ENCODE results near the gene SRSF4.
"Not testable (repeated sequence)": the region's sequence is repeated elsewhere in the genome, so short reads cannot be mapped to it uniquely, and the experiment has no call there.

The SRSF4 gene

GRCh38 chr1:29162476-29163138 lies 19.1 kb downstream of the SRSF4 start:
- DNase-seq (ENCODE audit: low read depth), result no peak

DNA sequence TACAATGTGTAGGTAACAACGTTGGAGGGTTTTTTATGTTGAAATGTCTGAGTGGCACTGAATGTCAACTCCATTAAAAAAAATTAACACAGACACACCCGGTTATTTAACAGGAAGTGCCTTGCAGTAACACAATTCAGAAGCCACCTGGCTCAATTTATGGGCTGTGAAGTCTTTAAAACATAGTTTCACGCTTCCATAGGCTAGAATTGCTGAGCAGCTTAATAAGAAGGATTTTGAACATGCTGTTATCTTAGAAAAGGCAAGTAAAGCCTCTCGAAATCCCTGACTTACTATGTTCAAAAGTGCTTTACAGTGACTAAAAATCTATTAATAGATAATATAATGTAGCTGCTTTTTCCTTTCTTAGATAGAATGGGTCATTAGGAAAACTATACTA lies 19.7 kb downstream of the SRSF4 start:
- no peak for DNase-seq (ENCODE audit: low read depth)

- no peak for DNase-seq (ENCODE audit: low read depth)
Observed at GRCh38 chr1:29159773-29160172, 21.9 kb downstream of the SRSF4 start.

GRCh38 chr1:29157269-29157601 lies 24.5 kb downstream of the SRSF4 start:
- no peak for DNase-seq (ENCODE audit: low read depth)

- DNase-seq (ENCODE audit: low read depth), result peak; percentile 79
Observed at GRCh38 chr1:29156543-29157268, 25.0 kb downstream of the SRSF4 start.

DNA sequence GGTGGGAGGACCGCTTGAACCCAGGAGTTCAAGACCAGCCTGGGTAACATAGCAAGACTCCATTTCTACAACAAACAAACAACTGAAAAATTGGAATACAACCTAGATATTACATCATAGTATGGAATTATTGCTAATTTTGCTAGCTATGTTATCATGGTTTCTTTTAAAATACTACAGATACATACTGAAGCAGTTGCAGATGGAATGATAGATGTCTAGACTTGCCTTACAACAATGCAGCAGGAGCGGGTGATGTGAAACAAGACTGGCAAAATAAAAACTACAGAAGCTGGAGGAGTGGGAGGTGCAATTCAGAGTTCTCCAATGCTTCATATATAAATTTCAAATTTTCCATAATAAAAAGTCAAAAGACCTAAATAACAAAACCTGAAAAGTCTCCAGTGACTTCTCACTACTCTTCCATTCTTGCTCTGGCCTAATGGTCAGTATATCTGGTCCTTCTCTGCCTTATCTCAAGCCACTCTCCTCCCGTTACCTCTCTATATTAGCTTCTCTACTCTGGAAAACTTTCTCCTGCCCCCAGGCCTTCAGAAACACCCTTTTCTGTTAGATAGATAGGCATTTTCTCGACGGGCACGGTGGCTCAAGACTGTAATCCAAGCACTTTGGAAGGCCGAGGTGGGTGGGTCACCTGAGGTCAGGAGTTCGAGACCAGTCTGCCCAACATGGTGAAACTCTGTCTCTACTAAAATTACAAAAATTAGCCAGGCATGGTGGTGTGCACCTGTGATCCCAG lies 29.5 kb downstream of the SRSF4 start:
- DNase-seq (ENCODE audit: low read depth), result no peak

DNA sequence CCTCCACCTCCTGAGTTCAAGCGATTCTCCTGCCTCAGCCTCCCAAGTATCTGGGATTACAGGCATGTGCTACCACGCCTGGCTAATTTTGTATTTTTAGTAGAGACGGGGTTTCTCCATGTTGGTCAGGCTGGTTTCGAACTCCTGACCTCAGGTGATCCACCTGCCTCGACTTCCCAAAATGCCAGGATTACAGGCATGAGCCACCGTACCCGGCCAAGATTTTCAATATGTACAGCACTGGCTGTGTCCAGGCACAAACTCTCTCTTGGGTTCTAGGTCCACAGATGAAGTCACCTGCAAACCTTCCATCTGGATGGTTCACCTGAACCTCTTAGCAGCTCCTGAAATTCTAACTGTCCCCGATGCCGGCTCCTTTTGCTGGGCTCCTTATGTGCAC lies 31.4 kb downstream of the SRSF4 start:
- DNase-seq (ENCODE audit: low read depth), result not testable (repeated sequence)

- DNase-seq (ENCODE audit: low read depth), result no peak
Observed at GRCh38 chr1:29148656-29149491, 32.8 kb downstream of the SRSF4 start.

GRCh38 chr1:29145739-29146437 lies 35.8 kb downstream of the SRSF4 start:
- peak; percentile 93 for DNase-seq (ENCODE audit: low read depth)

DNA sequence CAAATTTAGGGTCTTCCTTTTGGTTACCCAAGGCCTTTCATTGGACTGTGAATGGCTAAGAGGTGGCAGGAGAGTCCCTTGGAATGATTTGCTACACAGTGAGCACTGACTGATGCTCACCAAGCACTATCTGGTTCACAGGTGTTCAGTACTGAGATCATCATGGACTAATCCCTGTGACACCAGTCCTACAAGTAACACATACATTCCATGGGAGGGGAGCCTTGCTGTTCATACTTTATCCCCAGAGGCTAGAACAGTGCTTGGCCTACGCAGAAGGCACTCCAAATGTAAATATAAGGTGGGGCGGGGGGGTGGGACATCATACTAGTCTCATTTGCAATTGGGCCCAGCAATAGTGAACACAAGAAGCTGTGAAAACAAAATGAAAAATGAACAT lies 37.5 kb downstream of the SRSF4 start:
- no peak for DNase-seq (ENCODE audit: low read depth)

DNA sequence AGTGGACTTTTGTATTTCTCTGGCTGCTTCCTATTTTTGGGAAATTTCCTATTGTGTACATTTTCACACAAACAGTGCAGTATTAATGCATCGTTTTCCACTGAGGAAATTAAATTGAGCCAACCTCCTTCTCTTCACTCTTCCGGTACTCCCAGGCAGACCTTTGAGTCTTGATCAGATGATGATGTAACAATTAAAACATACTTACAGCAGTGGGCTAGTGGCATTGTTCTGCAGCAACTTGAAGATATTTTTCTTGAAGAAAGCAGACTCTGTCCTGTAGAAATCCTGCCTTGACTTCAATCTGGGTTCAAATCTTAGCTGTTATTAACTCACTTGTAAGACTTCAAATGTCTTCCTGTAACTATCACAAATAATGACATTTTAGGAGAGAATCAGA lies 39.0 kb downstream of the SRSF4 start:
- no peak for DNase-seq (ENCODE audit: low read depth)

DNA sequence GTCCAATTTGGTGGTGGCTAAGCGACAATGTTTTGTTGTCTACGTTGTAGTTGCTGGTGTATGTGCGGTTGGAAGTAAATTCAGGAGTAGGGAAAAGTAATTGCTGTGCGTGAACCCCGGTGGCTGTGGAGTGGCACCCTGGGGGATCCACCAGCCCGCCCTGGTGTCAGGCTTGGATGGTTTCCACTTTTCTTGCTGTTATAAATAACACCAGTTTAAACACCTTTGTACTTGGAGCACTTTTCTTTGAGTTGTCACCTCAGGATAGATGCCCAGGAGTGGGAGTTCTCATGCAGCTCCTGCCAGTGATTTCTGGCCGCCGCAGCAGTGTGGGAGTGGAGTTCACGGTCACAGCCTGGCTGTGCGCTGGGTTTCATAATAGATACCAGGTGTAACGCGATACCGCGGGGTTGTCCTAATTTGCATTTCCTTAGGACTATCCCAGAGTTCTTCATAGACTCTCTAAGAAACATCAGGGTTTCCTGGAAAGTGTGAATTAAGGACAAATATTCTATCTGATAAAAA lies 45.2 kb downstream of the SRSF4 start:
- peak; percentile 59 for DNase-seq (ENCODE audit: low read depth)

- DNase-seq (ENCODE audit: low read depth), result no peak
Observed at GRCh38 chr1:29134695-29135028, 47.0 kb downstream of the SRSF4 start.

DNA sequence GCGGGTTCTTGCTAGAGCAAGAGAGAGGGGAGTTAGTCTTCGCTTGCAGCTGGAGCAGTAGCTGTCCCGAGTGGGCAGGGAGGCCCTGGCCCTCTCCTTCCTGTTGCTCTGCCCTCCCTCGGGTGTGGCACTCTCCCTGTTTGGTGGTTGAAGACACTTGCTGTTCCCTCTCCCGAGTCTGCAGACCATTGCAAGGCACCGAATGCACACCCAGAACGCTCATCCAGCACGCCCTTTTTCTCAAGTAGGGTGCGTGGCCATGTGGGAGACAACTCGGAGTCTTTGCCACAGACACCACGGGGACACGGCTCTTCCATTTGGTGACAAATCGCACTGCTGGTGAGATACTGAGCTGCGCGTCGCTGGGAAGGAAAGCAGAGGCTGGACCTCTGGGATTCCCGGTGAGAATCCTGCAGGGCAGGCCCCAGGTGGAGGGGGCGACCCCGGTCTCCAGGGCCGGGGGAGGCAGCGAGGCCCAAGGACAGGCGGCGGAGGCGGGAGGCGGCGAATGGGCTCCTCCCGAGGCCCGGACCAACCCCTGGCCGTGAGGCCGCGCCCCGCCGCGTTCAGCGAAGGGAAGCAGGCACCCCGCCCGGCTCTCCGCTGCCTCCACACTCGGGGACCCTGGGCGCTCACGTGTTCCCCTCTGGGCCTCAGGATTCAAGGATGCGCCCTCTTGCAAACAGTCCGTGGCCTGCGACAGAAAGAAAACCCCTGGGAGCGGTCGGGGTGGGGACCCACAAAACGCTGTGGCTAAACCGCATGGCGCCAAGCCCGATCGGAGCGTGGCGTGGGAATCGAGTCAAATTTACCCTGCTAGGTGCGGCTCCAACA lies 47.6 kb downstream of the SRSF4 start:
- DNase-seq (ENCODE audit: low read depth), result no peak

DNA sequence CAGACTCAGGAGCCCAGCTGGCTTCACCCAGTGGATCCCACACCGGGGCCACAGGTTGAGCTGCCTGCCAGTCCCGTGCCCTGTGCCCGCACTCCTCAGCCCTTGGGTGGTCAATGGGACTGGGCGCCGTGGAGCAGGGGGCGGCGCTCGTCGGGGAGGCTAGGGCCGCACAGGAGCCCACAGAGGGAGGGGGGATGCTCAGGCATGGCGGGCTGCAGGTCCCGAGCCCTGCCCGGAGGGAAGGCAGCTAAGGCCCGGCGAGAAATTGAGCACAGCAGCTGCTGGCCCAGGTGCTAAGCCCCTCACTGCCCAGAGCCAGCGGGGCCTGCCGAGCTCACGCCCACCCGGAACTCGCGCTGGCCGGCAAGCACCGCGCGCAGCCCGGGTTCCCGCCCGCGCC lies 50.6 kb downstream of the SRSF4 start:
- DNase-seq (ENCODE audit: low read depth), result not testable (repeated sequence)

DNA sequence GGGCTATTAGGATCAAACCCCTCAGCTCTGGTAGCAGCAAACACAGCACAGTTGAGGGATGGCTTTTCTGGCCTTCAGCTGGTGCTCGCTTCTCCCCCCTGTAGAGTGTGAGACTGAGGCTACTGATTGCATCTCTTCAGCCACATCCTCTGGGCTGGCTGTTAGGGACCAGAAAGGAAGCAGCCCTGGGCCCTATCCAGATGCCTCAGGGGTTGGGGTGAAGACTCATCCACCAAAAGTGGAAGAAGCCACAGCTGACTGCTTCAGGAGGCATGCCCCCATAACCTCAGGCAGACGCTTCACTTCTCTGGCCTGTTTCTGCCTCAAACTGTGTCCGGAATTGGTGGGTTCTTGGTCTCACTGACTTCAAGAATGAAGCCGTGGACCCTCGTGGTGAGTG lies 51.8 kb downstream of the SRSF4 start:
- no peak for DNase-seq (ENCODE audit: low read depth)

DNA sequence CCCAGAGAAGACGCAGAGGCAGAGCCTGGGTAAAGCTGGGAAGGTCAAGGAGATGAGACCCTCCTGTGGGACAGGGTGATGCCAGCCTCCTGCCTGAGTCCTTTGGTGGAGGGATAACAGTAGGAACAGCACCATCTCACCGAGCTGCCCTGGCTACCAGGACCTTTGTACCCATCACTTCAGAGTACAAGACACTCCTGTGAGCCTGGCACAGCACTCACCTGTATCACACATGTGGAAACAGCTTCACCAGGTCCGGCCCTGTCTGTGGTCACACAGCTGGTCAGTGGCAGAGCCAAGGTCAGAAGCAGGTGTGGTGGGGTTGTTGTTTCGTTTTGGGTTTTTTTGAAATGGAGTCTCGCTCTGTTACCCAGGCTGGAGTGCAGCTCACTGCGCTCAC lies 53.0 kb downstream of the SRSF4 start:
- DNase-seq (ENCODE audit: low read depth), result no peak

DNA sequence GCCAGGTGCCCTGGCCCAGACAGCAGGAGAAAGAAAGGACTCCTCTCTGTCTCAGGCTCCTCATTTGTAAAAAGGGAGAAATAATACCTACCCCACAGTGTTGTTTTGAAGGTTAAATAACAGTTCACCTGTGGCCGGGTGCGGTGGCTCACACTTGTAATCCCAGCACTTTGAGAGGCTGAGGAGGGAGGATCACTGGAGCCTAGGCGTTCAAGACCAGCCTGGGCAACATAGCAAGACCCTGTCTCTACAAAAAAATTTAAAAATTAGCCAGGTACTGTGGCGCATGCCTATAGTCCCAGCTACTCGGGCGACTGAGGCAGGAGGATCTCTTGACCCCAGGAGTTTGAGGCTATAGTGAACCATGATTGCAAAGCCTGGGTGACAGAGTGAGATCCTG lies 55.5 kb downstream of the SRSF4 start:
- no peak for DNase-seq (ENCODE audit: low read depth)

GRCh38 chr1:29125788-29126187 lies 55.9 kb downstream of the SRSF4 start:
- DNase-seq (ENCODE audit: low read depth), result no peak

DNA sequence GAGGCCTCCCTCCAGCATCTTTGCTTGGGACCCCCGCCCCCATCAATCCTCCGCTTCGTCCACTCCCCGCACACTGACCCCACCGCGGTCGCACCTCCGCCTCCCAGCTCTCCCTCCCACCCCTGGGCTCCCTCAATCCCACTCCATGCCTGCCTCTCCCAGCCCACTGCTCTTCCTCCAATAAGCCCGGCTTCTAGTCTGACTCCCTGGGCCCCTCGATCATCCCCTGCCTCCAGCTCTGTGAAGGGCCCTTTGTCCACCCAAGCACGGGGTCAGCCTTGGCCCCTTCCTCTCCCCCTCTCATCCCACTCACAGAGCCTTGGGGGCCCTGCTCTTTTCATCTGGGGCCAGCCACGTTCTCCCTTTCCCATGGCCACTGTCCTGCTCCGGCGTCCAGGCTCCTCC lies 56.5 kb downstream of the SRSF4 start:
- no peak for DNase-seq (ENCODE audit: low read depth)

Data from iris pigment epithelial cell (primary cell).